ENCODE results near the gene SLC44A2. TPM values are rescaled to one million over a fixed set of nuclear protein-coding genes. Genes with fewer than 3 reads are reported as not detected.
A peak's percentile ranks its signal among the peaks of the same experiment; 100 is the strongest.

The SLC44A2 gene
- total and polyA plus RNA-seq, 2 experiments from 2014 or later = 43.2 to 65.0 TPM

GRCh38 chr19:10655457-10656312 lies 30.3 kb downstream of the SLC44A2 start (continued):
- TF ChIP-seq, protein P1, sequence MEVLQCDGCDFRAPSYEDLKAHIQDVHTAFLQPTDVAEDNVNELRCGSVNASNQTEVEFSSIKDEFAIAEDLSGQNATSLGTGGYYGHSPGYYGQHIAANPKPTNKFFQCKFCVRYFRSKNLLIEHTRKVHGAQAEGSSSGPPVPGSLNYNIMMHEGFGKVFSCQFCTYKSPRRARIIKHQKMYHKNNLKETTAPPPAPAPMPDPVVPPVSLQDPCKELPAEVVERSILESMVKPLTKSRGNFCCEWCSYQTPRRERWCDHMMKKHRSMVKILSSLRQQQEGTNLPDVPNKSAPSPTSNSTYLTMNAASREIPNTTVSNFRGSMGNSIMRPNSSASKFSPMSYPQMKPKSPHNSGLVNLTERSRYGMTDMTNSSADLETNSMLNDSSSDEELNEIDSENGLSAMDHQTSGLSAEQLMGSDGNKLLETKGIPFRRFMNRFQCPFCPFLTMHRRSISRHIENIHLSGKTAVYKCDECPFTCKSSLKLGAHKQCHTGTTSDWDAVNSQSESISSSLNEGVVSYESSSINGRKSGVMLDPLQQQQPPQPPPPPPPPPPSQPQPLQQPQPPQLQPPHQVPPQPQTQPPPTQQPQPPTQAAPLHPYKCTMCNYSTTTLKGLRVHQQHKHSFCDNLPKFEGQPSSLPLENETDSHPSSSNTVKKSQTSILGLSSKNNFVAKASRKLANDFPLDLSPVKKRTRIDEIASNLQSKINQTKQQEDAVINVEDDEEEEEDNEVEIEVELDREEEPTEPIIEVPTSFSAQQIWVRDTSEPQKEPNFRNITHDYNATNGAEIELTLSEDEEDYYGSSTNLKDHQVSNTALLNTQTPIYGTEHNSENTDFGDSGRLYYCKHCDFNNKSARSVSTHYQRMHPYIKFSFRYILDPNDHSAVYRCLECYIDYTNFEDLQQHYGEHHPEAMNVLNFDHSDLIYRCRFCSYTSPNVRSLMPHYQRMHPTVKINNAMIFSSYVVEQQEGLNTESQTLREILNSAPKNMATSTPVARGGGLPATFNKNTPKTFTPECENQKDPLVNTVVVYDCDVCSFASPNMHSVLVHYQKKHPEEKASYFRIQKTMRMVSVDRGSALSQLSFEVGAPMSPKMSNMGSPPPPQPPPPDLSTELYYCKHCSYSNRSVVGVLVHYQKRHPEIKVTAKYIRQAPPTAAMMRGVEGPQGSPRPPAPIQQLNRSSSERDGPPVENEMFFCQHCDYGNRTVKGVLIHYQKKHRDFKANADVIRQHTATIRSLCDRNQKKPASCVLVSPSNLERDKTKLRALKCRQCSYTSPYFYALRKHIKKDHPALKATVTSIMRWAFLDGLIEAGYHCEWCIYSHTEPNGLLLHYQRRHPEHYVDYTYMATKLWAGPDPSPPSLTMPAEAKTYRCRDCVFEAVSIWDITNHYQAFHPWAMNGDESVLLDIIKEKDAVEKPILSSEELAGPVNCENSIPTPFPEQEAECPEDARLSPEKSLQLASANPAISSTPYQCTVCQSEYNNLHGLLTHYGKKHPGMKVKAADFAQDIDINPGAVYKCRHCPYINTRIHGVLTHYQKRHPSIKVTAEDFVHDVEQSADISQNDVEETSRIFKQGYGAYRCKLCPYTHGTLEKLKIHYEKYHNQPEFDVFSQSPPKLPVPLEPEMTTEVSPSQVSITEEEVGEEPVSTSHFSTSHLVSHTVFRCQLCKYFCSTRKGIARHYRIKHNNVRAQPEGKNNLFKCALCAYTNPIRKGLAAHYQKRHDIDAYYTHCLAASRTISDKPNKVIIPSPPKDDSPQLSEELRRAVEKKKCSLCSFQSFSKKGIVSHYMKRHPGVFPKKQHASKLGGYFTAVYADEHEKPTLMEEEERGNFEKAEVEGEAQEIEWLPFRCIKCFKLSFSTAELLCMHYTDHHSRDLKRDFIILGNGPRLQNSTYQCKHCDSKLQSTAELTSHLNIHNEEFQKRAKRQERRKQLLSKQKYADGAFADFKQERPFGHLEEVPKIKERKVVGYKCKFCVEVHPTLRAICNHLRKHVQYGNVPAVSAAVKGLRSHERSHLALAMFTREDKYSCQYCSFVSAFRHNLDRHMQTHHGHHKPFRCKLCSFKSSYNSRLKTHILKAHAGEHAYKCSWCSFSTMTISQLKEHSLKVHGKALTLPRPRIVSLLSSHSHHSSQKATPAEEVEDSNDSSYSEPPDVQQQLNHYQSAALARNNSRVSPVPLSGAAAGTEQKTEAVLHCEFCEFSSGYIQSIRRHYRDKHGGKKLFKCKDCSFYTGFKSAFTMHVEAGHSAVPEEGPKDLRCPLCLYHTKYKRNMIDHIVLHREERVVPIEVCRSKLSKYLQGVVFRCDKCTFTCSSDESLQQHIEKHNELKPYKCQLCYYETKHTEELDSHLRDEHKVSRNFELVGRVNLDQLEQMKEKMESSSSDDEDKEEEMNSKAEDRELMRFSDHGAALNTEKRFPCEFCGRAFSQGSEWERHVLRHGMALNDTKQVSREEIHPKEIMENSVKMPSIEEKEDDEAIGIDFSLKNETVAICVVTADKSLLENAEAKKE (CRISPR knock-in tag; IDR thresholded peaks at IDR 0.05) = no peak

DNA sequence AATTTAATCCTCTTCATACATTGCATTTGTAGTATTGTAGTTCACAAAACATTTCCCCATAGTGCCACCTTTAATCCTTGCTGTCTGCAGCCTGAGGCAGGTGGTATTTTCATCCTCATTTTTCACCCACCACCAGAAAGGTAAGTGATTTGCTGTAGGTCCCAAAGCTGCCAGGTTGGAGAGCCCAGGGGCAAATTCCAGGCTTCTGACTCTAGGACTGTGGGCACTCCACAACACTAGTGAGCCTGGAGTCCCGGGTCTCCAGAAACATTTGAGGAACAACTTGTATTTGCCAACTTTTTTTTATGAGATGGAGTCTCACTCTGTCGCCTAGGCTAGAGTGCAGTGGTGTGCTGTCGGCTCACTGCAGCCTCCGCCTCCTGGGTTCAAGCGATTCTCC lies 35.0 kb downstream of the SLC44A2 start:
- H2AFZ ChIP-seq = no peak overlapping the region
- H4K20me1 ChIP-seq (replicated peaks; ENCODE audit: insufficient read depth) = peaks cover 92% of the 10 kb centered on the region
- peaks cover 63% of the 10 kb centered on the region for H3K36me3 ChIP-seq (ENCODE audit: insufficient read depth)
- H3K4me2 ChIP-seq = peak overlapping the region; percentile 55; the same call in 1 of the 2 replicates
- Mint-ChIP-seq H3K27ac (peak overlapping the region; percentile 74; the same call in 1 of the 2 replicates), H3K36me3 (ENCODE audit: low read depth) (peaks cover 78% of the 10 kb centered on the region), H3K4me3 (peak overlapping the region; percentile 35), H3K9me3 (no peaks in the 10 kb centered on the region), H3K27me3 (ENCODE audit: insufficient read depth, low read depth, poor library complexity) (peaks cover 37% of the 10 kb centered on the region), H3K4me1 (peaks cover 41% of the 10 kb centered on the region)
- H3K79me2 ChIP-seq (replicated peaks; ENCODE audit: insufficient read depth) = peaks cover 100% of the 10 kb centered on the region
- H3K4me3 ChIP-seq = no peak overlapping the region
- no peak for DNase-seq (ENCODE audit: low spot score)
- H3K4me1 ChIP-seq (ENCODE audit: insufficient read depth) = peaks cover 59% of the 10 kb centered on the region
- H3K27me3 ChIP-seq (ENCODE audit: insufficient read depth) = no peaks in the 10 kb centered on the region
- H3K27ac ChIP-seq (ENCODE audit: low read depth) = no peak overlapping the region; the same call in 1 of the 2 replicates
- peaks cover 28% of the 10 kb centered on the region for H3F3A ChIP-seq (replicated peaks; ENCODE audit: low read depth)
- ATAC-seq = no peak
- H3K9me2 ChIP-seq (ENCODE audit: insufficient read depth) = no peaks in the 10 kb centered on the region
- TF ChIP-seq JUNB (IDR thresholded peaks at IDR 0.05; ENCODE audit: unreplicated experiment) = no peak
- TF ChIP-seq STAT1 (IDR thresholded peaks at IDR 0.05; ENCODE audit: unreplicated experiment) = no peak
- no peak for TF ChIP-seq NANOG (IDR thresholded peaks at IDR 0.05; ENCODE audit: borderline replicate concordance)
- TF ChIP-seq, protein P1 (CRISPR knock-in tag; IDR thresholded peaks at IDR 0.05) = no peak
- no peak for TF ChIP-seq ZNF331 (CRISPR knock-in tag; IDR thresholded peaks at IDR 0.05; ENCODE audit: low read depth)
- TF ChIP-seq CREB1 (CRISPR knock-in tag; IDR thresholded peaks at IDR 0.05; ENCODE audit: low read depth) = no peak
- no peak for TF ChIP-seq EZH2 (IDR thresholded peaks at IDR 0.05; ENCODE audit: low read depth, unreplicated experiment)
